Measurements from ENCODE around the gene PRKAR1B.
"Not testable (repeated sequence)": the region's sequence is repeated elsewhere in the genome, so short reads cannot be mapped to it uniquely, and the experiment has no call there.

- TF ChIP-seq CTCF (IDR thresholded peaks at IDR 0.05); RCOR1 (IDR thresholded peaks at IDR 0.05; ENCODE audit: low read length); POLR2AphosphoS5 (IDR thresholded peaks at IDR 0.05; ENCODE audit: low read depth, low read length); MXI1 (IDR thresholded peaks at IDR 0.05; ENCODE audit: low read depth, low read length); TAF1 (IDR thresholded peaks at IDR 0.05; ENCODE audit: borderline replicate concordance, low read depth, low read length); FOXM1 (IDR thresholded peaks at IDR 0.05; ENCODE audit: low read depth); REST (IDR thresholded peaks at IDR 0.05; ENCODE audit: low read depth, low read length); USF2 (IDR thresholded peaks at IDR 0.05; ENCODE audit: borderline replicate concordance, low read depth, low read length); EP300 (IDR thresholded peaks at IDR 0.05; ENCODE audit: borderline replicate concordance in 1 of 2, low read depth in 1 of 2, low read length in 1 of 2); EZH2phosphoT487 (IDR thresholded peaks at IDR 0.05; ENCODE audit: borderline replicate concordance, low read depth); PBX3 (IDR thresholded peaks at IDR 0.05): not testable (repeated sequence)
These were observed 70.1 kb downstream of the PRKAR1B start for GRCh38 chr7:657010-657409.
